HG03520 (cell line): ENCODE measurements around the gene PPM1G.
"Not testable (repeated sequence)": the region's sequence is repeated elsewhere in the genome, so short reads cannot be mapped to it uniquely, and the experiment has no call there.

Experiments used
- ATAC-seq: cut with Tn5 transposase; IDR thresholded peaks from one replicate; pipeline ENCODE4 v1.9.1; 2021; ENCODE audit warnings: mild to moderate bottlenecking, moderate library complexity; ENCODE audit not compliant: unreplicated experiment

The PPM1G gene, protein sequence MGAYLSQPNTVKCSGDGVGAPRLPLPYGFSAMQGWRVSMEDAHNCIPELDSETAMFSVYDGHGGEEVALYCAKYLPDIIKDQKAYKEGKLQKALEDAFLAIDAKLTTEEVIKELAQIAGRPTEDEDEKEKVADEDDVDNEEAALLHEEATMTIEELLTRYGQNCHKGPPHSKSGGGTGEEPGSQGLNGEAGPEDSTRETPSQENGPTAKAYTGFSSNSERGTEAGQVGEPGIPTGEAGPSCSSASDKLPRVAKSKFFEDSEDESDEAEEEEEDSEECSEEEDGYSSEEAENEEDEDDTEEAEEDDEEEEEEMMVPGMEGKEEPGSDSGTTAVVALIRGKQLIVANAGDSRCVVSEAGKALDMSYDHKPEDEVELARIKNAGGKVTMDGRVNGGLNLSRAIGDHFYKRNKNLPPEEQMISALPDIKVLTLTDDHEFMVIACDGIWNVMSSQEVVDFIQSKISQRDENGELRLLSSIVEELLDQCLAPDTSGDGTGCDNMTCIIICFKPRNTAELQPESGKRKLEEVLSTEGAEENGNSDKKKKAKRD

DNA sequence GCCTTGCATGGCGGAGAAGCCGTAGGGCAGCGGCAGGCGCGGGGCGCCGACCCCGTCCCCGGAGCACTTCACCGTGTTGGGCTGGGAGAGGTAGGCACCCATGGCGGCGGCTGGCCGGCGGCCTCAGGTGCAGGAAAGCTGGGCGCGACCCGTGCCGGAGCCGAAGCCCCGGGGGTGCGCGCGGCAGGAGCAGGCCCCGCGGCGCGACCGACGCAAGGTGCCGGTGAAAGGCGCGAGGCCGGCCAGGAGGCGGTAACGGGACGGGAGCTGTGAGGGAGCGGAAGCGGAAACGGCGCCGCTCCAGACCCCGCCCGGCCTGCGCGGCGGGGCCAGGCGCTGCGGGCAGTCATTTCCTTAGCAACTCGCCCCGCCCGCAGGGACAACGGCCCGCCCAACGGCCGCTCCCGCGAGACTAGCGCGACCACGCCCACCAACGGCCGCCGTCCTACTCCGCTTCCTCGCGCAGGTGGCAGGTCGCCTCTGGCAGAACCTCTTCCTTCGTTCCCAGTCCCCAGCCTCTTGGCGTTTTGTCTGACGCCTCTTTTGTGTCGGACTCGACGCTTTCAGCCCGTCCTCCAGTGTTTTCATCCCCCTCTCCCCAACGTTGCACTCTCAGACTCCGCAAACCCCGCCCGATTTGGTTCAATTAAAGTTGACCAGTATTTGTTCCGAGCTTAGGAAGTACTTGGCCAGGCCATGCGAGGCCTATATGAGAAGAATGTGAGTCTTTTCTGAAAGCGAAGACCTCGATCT lies at the start of gene PPM1G:
Gene PPM1G, minus strand, starts transcription at position 271 of the 753 bp plus-strand sequence. Its CDS starts 169 bp downstream, at position 102.
- ATAC-seq: peak; percentile 92

DNA sequence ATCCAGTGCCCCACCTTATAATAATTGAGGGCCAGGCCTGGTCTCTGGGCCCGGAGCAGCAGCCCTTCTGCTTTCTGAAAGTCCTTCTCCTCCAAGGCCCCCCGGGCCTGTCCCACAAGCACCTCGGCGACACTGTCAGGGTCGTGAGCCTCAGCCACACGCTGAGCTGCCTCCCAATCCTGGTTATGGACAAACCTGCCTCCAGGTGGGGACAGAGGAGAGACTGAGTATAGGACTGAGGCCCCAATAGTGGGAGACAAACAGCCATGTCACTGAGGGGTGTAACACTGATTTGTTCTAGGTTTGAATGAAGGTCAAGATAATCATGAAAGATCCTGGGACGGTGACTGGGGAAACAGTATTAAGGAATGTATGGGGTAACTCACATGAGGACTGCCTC lies 44.6 kb upstream of the PPM1G start:
- no peak for ATAC-seq

DNA sequence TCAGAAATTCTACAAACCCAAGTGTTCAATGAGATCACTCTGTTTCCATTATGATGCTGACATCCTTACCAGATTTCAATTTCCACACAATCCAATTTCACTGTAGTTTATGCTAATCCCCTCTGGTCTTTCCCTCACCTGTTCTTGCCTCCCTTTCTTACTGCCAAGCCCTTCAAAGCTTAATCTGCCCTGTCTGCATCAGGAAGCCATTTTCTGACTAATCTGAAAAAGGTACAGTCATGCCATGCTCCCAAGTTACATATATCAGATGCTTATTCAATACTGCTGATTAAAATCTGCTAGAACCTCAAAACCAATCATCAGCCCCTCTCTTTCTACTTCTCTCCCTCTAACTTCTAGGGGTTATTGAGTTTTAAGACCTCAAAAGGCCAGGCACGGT lies 41.7 kb upstream of the PPM1G start:
- ATAC-seq: no peak

DNA sequence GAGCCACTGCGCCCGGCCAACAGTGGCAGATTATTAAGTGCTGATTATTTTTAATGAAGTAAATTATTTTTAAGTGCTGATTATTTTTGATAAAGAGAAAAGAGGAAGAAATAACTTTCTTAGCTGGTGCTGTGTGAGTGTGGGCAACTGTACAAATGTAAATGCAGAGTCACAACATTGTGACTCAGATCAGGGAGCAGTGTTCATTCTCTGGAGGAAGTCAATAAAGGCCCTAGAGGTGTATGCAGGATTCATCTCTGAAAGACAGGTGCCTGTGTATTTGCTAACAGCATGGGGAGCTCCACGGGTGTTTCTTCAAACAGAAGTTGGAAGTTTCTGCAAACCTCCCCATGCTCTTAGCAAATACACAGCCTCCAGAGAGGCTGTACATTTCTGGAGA lies 39.0 kb upstream of the PPM1G start:
- ATAC-seq: no peak

DNA sequence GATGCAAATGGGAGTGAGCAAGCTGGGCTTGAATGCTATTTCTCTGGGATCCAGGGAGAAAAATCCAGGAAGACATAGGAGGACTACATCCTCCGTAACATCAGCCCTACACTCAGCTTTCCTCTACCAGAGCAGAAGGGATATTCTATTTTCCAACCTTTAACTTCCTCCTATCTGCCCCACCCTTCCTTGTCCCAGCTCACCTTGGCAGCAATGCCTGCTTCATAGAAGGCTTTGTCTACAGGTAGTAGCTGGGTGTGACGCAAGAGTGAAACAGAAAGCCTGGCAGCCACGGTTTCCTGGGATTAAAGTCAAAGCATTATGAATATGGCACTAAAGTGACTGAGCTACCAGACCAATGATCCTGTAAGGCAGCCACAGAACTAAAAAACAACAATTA lies 36.7 kb upstream of the PPM1G start:
- ATAC-seq: no peak

DNA sequence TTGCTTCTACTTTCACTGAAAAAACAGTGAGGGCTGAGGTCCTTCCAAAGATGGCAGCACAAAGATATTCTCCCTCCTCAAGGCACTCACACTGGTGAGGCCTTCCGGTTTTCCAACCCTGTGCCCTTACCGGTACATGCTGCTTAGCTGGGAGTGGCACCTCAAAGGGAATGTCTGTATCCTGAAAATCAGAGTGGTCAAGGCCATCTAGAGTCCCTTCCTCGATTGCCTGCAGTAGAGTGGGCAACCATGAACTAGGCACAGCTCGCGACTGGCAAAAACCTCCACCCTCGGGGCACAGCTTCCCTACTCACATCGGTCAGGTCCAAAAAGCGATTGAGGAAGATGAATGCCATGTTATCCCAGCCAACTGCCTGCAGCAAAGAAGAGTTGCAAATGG lies 36.2 kb upstream of the PPM1G start:
- no peak for ATAC-seq

DNA sequence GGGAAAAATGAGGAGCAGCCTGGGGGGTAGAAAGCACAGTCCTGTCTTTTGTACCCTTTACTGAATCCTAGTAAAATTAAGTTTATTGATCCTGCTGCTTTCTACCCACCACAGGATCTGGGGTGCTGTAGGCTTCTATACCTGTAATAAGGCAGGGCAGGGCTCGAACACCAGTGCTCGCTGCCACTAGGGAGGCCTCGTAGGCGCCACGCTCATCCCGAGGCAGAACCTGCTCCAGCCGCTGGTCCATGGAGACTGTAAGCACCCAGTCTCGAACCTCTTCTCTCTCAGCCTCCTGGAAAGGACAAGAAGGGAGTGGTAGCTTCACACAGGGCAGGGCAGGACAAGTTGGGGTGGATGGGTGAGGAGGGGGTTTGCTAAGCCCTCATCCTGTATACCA lies 35.8 kb upstream of the PPM1G start:
- ATAC-seq: no peak

DNA sequence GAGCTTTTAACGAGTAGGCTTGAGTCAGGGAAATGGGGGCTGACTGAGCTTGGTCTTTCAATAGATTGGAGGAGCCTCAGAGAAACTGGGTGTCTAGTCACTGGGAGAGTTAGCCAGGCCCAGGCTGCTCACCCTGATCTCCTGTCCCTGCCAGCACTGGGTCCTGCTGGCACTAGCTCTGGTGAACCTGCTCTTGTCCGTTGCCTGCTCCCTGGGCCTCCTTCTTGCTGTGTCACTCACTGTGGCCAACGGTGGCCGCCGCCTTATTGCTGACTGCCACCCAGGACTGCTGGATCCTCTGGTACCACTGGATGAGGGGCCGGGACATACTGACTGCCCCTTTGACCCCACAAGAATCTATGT lies 33.5 kb upstream of the PPM1G start:
- ATAC-seq: no peak

DNA sequence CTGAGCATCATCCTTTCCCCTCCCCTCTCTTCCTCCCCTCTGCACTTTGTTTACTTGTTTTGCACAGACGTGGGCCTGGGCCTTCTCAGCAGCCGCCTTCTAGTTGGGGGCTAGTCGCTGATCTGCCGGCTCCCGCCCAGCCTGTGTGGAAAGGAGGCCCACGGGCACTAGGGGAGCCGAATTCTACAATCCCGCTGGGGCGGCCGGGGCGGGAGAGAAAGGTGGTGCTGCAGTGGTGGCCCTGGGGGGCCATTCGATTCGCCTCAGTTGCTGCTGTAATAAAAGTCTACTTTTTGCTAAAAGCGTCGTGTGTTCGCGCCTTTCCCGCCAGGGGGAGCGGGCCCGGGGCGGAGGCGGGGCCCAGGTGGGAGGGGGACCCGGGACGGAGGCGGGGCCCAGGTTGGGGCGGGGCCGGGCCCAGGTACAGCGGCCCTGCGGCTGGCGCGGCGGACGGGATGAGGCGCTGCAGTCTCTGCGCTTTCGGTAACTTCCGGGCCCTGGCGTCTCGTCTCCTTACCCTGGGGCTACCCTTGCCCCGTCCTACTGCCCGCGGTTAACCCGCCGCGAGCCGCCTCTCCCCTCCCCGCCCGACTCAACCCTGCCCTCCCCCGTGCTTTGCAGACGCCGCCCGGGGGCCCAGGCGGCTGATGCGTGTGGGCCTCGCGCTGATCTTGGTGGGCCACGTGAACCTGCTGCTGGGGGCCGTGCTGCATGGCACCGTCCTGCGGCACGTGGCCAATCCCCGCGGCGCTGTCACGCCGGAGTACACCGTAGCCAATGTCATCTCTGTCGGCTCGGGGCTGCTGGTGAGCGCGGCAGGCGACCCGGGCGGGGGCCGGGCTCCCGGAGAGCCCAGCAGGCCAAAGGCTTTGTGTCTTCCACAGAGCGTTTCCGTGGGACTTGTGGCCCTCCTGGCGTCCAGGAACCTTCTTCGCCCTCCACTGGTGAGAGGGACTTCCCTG lies 32.8 kb upstream of the PPM1G start, which contains the start of gene KRTCAP3:
Gene KRTCAP3, plus strand, starts transcription at position 424 of the 962 bp plus-strand sequence. Its CDS starts 32 bp downstream, at position 456.
- no peak for ATAC-seq

DNA sequence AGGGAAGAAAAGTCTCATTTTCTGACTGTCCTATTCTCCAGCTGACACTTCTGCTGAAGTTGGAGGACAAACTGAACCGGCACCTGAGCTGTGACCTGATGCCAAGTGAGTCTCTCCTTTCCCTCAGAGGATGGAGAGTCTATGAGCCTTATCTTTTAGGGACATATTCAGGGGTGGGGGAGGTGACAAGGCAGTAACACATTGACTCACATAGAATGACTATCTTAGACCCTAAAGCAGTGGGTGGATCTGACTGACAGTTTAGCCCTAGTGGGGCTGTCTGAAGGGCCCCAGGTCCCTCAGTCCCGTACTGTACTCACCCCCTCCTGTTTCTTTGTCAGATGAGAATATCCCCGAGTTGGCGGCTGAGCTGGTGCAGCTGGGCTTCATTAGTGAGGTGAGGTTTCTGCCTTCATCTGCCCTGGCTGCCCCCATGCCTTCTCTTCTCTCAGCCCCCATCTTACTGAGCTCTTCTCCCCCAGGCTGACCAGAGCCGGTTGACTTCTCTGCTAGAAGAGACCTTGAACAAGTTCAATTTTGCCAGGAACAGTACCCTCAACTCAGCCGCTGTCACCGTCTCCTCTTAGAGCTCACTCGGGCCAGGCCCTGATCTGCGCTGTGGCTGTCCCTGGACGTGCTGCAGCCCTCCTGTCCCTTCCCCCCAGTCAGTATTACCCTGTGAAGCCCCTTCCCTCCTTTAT lies 32.0 kb upstream of the PPM1G start:
- ATAC-seq: no peak

DNA sequence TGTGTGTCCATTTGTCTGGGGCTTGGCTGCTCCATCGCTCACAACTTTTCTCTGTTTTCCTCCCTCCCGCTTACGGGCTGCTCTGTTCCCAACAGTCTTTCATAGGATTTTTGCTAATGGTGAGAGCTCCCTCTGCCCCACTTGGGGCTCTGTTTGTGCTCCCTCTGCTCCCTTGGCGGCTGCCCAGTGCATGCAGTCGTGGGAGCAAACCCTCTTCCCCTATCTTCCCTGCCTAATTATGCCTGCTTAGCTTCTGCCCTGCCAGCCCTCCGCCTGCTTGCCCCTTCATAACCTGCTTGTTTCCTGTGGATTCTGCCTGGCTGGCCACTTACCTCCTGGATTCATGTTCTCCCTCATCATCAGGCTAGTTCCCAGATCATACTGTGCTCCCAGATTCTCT lies 26.2 kb upstream of the PPM1G start:
- ATAC-seq: no peak

DNA sequence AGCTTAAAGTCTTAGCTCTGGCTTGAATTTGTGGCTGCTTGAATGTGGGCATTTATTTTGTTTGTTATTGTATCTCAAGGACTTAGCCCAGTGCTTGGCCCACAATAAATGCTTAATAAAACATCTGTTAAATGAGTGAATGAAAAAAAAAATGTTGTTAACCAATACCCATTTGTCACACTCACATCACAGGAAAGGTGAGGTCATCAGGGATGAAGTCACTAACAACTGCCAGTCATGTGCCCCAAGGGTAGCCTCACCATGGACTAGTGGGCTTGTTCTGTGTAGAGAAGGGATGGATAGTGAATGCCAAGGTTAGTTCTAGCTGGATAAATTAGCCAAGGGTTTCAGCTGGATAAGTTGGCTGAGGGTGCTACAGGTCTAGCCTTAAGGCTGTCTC lies 22.0 kb upstream of the PPM1G start:
- ATAC-seq: no peak

DNA sequence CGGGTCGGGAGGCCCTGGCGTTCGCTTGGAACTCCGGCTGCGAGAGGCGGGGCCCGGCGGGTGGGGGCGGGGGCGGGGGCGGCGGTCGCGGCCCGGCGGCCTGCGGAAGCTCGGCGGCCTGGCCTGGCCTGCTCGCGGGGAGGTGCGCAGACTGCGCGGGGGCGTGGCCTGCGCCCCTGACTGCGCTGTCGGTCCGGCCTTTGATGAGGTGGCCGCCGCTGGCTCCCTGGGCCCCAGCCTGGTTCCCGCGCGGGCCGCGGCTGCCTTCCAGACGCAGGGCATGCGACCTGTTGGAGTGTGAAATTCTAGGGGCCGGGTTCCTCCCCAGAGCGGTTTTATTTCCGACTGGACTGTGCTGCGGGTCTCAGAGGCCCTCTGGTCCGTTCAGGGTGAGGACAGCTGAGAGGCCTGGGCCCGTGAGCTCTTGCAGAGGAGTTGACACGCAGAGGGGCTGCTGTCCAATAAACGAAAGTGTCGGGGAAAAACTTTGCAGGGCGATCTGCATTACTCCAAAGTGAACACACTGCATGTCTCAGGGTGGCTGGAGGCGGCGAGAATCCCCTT lies 19.7 kb upstream of the PPM1G start:
- ATAC-seq: peak; percentile 58

DNA sequence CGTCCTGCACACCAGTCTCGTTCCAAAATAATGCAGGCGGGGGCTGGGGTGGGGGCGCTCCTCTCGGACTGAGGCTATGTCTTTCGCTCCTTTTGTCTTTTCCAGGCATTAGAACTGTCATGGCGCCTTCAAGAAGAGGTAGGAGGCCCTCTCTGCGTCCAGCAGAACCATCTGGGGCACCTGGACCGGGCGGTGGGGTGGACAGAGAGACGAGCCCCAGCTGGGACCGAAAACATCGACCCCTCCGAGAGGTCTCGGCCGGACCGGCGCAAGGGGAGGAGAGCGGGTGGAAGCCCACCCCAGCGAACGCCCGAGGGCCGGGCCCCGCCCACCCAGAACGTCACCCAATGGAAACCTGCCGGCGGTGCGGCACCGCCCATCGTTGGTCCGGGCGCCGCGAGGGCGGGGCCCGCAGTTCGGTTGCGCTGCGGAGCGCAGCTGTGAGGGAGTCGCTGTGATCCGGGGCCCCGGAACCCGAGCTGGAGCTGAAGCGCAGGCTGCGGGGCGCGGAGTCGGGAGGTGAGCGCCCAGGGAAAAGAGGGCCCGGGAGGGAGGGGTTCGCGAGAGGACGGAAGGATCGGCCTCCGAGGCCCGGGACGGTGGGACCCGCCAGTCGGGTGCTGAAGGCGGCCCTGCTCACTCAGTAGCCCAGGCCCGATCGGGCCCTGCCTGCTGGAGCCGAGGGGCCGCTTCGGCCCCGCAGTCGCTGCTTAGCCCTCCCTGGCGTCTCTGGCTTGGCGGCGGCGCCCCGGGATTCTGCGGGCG lies 19.0 kb upstream of the PPM1G start, which contains the start of gene NRBP1:
Gene NRBP1, plus strand, starts transcription at position 419 of the 765 bp plus-strand sequence. CDS start 4,643 bp downstream, outside the sequence.
- peak; percentile 84 for ATAC-seq

DNA sequence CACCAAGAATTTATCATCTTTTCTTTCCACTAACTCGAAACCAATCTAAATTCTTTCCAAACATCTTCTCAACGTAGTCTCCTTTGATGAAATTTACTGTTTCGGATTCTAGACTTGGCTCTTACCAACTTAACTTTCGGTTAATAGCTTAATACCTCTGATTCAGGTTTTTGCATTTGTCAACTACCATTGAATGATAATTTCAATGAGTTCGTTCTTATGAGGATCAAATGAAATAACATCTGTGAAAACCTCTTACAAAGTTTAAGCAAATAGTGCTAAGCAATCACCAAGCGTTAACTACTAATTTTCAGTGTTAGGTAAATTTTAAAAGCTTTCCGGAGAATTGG lies 18.4 kb upstream of the PPM1G start:
- no peak for ATAC-seq

DNA sequence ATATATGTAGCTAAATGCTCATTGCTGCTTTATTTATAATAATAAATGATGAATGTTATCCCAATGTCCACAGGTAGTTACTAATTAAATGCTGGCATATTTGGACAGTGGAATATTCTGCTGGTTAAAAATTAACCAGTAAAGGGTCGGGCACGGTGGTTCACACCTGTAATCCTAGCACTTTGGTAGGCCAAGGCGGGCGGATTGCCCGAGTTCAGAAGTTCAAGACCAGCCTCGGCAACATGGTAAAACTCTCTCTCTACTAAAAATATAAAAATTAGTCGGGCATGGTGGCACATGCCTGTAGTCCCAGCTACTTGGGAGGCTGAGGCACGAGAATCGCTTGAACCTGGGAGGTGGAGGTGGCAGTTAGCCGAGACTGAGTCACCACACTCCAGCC lies 15.6 kb upstream of the PPM1G start:
- ATAC-seq: not testable (repeated sequence)

DNA sequence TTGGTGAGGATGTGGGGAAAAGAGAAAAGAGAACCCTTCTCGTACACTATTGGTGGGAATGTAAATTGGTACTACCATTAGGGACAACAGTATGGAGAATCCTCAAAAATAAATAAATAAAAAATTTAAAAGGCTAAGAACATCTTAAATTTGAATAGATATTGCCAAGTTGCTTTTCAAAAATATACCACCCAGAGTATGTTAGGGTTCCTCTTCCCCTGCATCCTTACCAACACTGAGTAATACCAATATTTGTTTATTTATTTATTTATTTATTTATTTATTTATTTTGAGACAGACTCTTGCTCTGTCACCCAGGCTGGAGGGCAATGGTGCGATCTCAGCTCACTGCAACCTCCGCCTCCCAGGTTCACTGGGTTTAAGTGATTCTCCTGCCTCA lies 13.6 kb upstream of the PPM1G start:
- ATAC-seq: no peak

DNA sequence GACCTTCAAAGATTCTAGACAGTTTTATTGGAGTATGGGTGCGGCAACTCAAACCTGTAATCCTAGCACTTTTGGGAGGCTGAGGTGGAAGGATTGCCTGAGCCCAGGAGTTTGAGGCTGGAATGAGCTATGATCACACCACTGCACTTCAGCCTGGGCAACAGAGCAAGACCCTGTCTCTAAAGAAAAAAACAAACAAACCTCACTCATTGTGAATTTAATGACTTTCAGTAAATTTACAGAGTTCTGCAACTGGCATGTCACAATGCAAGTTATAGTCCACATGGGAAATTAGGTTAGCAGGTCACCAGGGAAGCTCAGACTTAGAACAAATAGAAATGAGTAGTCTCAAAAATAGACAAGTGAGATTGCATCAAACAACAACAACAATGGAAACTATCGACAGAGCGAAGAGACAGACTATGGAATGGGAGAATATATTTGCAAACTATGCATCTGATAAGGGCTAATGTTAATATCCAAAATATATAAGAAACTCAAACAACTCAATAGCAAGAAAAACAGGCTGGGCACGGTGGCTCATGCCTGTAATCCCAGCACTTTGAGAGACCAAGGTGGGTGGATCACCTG lies 12.4 kb upstream of the PPM1G start:
- ATAC-seq: no peak

DNA sequence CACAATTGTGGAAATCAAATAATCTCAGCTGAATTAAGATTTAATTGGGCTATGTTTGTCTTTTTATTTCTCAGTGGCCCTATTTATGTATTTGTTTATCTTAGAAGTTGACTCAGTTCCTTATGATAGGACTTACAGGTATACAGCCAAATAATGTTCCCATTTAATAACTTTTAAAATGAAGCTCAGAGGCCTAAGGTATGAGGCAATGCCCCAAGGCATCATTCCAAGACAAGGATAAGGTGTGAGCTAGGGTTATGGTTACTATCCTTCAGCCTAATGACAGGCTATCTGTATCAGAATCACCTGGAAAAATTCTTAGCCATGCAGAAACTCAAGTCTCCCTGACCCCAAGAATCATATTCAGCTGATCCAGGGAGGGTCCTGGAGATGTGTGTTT lies 11.6 kb upstream of the PPM1G start:
- ATAC-seq: no peak
